ENCODE measurements around the gene DPP3. TPM values are rescaled to one million over a fixed set of nuclear protein-coding genes. Genes with fewer than 3 reads are reported as not detected.

The DPP3 gene
- total RNA-seq, 1 experiment from 2014 or later: 86.7 TPM

- no peak for TF ChIP-seq EMX1 (CRISPR knock-in tag; IDR thresholded peaks at IDR 0.05)
- TF ChIP-seq, protein P1, sequence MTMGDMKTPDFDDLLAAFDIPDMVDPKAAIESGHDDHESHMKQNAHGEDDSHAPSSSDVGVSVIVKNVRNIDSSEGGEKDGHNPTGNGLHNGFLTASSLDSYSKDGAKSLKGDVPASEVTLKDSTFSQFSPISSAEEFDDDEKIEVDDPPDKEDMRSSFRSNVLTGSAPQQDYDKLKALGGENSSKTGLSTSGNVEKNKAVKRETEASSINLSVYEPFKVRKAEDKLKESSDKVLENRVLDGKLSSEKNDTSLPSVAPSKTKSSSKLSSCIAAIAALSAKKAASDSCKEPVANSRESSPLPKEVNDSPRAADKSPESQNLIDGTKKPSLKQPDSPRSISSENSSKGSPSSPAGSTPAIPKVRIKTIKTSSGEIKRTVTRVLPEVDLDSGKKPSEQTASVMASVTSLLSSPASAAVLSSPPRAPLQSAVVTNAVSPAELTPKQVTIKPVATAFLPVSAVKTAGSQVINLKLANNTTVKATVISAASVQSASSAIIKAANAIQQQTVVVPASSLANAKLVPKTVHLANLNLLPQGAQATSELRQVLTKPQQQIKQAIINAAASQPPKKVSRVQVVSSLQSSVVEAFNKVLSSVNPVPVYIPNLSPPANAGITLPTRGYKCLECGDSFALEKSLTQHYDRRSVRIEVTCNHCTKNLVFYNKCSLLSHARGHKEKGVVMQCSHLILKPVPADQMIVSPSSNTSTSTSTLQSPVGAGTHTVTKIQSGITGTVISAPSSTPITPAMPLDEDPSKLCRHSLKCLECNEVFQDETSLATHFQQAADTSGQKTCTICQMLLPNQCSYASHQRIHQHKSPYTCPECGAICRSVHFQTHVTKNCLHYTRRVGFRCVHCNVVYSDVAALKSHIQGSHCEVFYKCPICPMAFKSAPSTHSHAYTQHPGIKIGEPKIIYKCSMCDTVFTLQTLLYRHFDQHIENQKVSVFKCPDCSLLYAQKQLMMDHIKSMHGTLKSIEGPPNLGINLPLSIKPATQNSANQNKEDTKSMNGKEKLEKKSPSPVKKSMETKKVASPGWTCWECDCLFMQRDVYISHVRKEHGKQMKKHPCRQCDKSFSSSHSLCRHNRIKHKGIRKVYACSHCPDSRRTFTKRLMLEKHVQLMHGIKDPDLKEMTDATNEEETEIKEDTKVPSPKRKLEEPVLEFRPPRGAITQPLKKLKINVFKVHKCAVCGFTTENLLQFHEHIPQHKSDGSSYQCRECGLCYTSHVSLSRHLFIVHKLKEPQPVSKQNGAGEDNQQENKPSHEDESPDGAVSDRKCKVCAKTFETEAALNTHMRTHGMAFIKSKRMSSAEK (CRISPR knock-in tag; IDR thresholded peaks at IDR 0.05; ENCODE audit: borderline replicate concordance): no peak
- no peak for TF ChIP-seq ZNF232 (CRISPR knock-in tag; IDR thresholded peaks at IDR 0.05)
- no peak for TF ChIP-seq ETV6 (CRISPR knock-in tag; IDR thresholded peaks at IDR 0.05)
- Mint-ChIP-seq H3K27ac (peak overlapping the region; percentile 80), H3K4me1 (peaks cover 7% of the 10 kb centered on the region), H3K36me3 (peaks cover 2% of the 10 kb centered on the region; the same call in 1 of the 2 replicates), H3K4me3 (peak overlapping the region; percentile 99), H3K27me3 (ENCODE audit: low read depth) (no peaks in the 10 kb centered on the region), H3K9me3 (no peaks in the 10 kb centered on the region)
- CTCF ChIA-PET: interaction anchor here (0.8 to 3.6 kb wide), 6 partner anchors 20 to 167 kb away, joined by 3 to 17 read pairs (median 4); partner anchors contain the start of genes DPP3, MRPL11 and RBM4B
- POLR2A ChIA-PET: interaction anchor here (0.8 to 1.2 kb wide), 4 partner anchors 10 to 167 kb away, joined by 3 to 4 read pairs (median 3); partner anchors contain the start of genes ACTN3 and RBM4
- ATAC-seq (peak; percentile 7; the same call in 1 of the 2 replicates), DNase-seq (ENCODE audit: low spot score) (no peak)
These were observed 30.7 kb downstream of the DPP3 start for GRCh38 chr11:66510990-66511339.

DNA sequence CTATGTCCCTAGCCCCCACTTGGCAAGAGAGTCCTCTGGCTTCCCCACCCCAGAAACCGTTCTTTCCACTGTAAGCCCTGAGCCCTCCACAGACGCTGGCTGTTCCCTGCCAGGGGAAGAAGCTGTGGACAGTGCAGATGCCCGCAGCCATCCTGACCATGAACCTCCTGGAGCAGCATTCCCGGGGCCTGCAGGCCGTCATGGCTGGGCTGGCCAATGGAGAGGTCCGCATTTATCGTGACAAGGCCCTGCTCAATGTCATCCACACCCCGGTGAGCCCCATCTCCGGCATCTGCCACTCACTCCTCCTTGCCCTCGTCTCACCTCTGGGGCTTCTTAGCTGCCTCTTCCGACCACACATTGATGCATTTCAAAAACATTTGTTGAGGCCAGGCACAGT is 43.4 kb downstream of the DPP3 start:
- ChIA-PET POLR2A (no interaction called here), CTCF (no interaction called here)
- Mint-ChIP-seq H3K27ac (no peak overlapping the region), H3K9me3 (no peaks in the 10 kb centered on the region), H3K4me3 (no peak overlapping the region), H3K4me1 (no peaks in the 10 kb centered on the region), H3K27me3 (ENCODE audit: low read depth) (no peaks in the 10 kb centered on the region), H3K36me3 (peaks cover 28% of the 10 kb centered on the region)
- no peak for TF ChIP-seq NFE2L1 (CRISPR knock-in tag; IDR thresholded peaks at IDR 0.05)
- TF ChIP-seq ZNF263 (CRISPR knock-in tag; IDR thresholded peaks at IDR 0.05; ENCODE audit: low read depth): no peak
- TF ChIP-seq PRDM15 (CRISPR knock-in tag; IDR thresholded peaks at IDR 0.05): no peak
- no peak for TF ChIP-seq ZMAT4 (CRISPR knock-in tag; IDR thresholded peaks at IDR 0.05)
- TF ChIP-seq, protein P2, sequence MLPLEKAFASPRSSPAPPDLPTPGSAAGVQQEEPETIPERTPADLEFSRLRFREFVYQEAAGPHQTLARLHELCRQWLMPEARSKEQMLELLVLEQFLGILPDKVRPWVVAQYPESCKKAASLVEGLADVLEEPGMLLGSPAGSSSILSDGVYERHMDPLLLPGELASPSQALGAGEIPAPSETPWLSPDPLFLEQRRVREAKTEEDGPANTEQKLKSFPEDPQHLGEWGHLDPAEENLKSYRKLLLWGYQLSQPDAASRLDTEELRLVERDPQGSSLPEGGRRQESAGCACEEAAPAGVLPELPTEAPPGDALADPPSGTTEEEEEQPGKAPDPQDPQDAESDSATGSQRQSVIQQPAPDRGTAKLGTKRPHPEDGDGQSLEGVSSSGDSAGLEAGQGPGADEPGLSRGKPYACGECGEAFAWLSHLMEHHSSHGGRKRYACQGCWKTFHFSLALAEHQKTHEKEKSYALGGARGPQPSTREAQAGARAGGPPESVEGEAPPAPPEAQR (CRISPR knock-in tag; IDR thresholded peaks at IDR 0.05): no peak
- TF ChIP-seq, protein P3, sequence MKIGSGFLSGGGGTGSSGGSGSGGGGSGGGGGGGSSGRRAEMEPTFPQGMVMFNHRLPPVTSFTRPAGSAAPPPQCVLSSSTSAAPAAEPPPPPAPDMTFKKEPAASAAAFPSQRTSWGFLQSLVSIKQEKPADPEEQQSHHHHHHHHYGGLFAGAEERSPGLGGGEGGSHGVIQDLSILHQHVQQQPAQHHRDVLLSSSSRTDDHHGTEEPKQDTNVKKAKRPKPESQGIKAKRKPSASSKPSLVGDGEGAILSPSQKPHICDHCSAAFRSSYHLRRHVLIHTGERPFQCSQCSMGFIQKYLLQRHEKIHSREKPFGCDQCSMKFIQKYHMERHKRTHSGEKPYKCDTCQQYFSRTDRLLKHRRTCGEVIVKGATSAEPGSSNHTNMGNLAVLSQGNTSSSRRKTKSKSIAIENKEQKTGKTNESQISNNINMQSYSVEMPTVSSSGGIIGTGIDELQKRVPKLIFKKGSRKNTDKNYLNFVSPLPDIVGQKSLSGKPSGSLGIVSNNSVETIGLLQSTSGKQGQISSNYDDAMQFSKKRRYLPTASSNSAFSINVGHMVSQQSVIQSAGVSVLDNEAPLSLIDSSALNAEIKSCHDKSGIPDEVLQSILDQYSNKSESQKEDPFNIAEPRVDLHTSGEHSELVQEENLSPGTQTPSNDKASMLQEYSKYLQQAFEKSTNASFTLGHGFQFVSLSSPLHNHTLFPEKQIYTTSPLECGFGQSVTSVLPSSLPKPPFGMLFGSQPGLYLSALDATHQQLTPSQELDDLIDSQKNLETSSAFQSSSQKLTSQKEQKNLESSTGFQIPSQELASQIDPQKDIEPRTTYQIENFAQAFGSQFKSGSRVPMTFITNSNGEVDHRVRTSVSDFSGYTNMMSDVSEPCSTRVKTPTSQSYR (CRISPR knock-in tag; IDR thresholded peaks at IDR 0.05): no peak
- DNase-seq (ENCODE audit: low spot score) (no peak), ATAC-seq (no peak)

Measured in WTC11 (cell line).